HepG2 (cell line): ENCODE data around the gene ANKRD40. TPM values are rescaled to one million over a fixed set of nuclear protein-coding genes. Genes with fewer than 3 reads are reported as not detected.

Experiments used
- ATAC-seq: fragments of 200-7000 bp; cut with Tn5 transposase; 3 replicates; pipeline ENCODE4 v1.9.1; 2020; ENCODE audit warnings: mild to moderate bottlenecking, moderate library complexity
- BruUV-seq: library from RNA; stranded (reverse); fragments of 400-500 nt; replicated peaks from 2 replicates; lab custom pipeline; 2021; lab: Mats Ljungman, UMichigan
- CTCF ChIA-PET: fragments of 300-600 bp; formaldehyde crosslinking; extraction: SDS; loops from one replicate; lab custom pipeline; 2021; ENCODE audit warnings: low total read pairs, inconsistent platforms, low intra/inter-chr PET ratio; lab: Yijun Ruan, JAX
- POLR2A ChIA-PET: fragments of 350-600 bp; sonication (Branson Sonifier 250); formaldehyde crosslinking; loops from one replicate; lab custom pipeline; 2020; ENCODE audit warnings: antibody characterized with exemption, inconsistent platforms; lab: Yijun Ruan, JAX
- DNase-seq: peaks from one replicate; pipeline ENCODE4 v3.0.0-alpha.2; 2015; ENCODE audit warnings: low spot score
- FAIRE-seq: peaks from 3 replicates; lab custom pipeline; 2011; peaks lifted over from hg19 to GRCh38; lab: Jason Lieb, UNC
- H2AFZ ChIP-seq: one replicate; pipeline ENCODE4 v1.6.1; 2011; ENCODE audit warnings: low read length, inconsistent platforms
- H3K27ac ChIP-seq: fragments of 300-600 bp; 3 replicates; pipeline ENCODE4 v1.8.0; 2011; ENCODE audit warnings: mixed run types, mild to moderate bottlenecking, mixed read lengths, low read length, inconsistent platforms; ENCODE audit not compliant: insufficient read depth; ENCODE audit errors: extremely low read length
- H3K27me3 ChIP-seq, 2 experiments: fragments of 200-600 bp in 1 of 2; 2 replicates in 1 of 2; 3 replicates in 1 of 2; pipeline versions ENCODE4 v1.6.0 to v1.8.0; 2011; ENCODE audit warnings: low read length in 2 of 2, mild to moderate bottlenecking in 2 of 2, moderate library complexity in 2 of 2, inconsistent platforms in 1 of 2; ENCODE audit not compliant: insufficient read depth in 2 of 2, control insufficient read depth in 1 of 2
- H3K36me3 ChIP-seq, 2 experiments: fragments of 200-600 bp in 1 of 2; replicated peaks in 1 of 2; 2 replicates in 1 of 2; 3 replicates in 1 of 2; pipeline versions ENCODE4 v1.5.1 to v1.8.0; 2011; ENCODE audit warnings: low read length in 2 of 2, inconsistent platforms in 1 of 2; ENCODE audit not compliant: insufficient read depth in 2 of 2, control insufficient read depth in 1 of 2
- H3K4me1 ChIP-seq: 2 replicates; pipeline ENCODE4 v1.5.1; 2012; ENCODE audit warnings: low read length, inconsistent platforms; ENCODE audit not compliant: insufficient read depth
- H3K4me2 ChIP-seq: 2 replicates; pipeline ENCODE4 v1.6.0; 2011; ENCODE audit warnings: low read depth, low read length, inconsistent platforms
- H3K4me3 ChIP-seq, 3 experiments: fragments of 200-600 bp in 1 of 3; sonication (generic), shearing (Covaris generic) in 1 of 3; replicated peaks in 1 of 3; 2 replicates each; pipeline ENCODE4 v1.5.1; 2011 to 2016; ENCODE audit warnings: low read length in 3 of 3, inconsistent platforms in 2 of 3, low read depth in 2 of 3, mild to moderate bottlenecking in 2 of 3, control low read depth in 1 of 3, mixed read lengths in 1 of 3; ENCODE audit not compliant: insufficient read depth in 1 of 3
- H3K79me2 ChIP-seq: one replicate; pipeline ENCODE4 v1.6.1; 2011; ENCODE audit warnings: low read length, inconsistent platforms; ENCODE audit not compliant: insufficient read depth
- H3K9ac ChIP-seq: 2 replicates; pipeline ENCODE4 v1.6.0; 2011; ENCODE audit warnings: mild to moderate bottlenecking, low read depth, low read length, inconsistent platforms; ENCODE audit not compliant: insufficient read depth
- H3K9me3 ChIP-seq: 2 replicates; pipeline ENCODE4 v1.5.1; 2012; ENCODE audit warnings: mild to moderate bottlenecking, low read length
- H4K20me1 ChIP-seq: 2 replicates; pipeline ENCODE4 v1.6.0; 2011; ENCODE audit warnings: inconsistent platforms, mild to moderate bottlenecking, low read length, moderate library complexity; ENCODE audit not compliant: insufficient read depth
- AKAP8 ChIP-seq: sonication (generic); formaldehyde crosslinking; IDR thresholded peaks from 2 replicates; pipeline ENCODE4 v1.5.1; 2020; ENCODE audit warnings: mild to moderate bottlenecking, missing genetic modification reagents
- HOXA3 ChIP-seq: sonication (generic); formaldehyde crosslinking; IDR thresholded peaks from 2 replicates; pipeline ENCODE4 v1.5.0; 2020; ENCODE audit warnings: missing genetic modification reagents
- KDM5A ChIP-seq: fragments of 200-600 bp; sonication (generic); IDR thresholded peaks from 2 replicates; pipeline ENCODE4 v1.7.0; 2018; ENCODE audit warnings: antibody characterized with exemption, mild to moderate bottlenecking, low read length, borderline replicate concordance
- KLF11 ChIP-seq: IDR thresholded peaks from 2 replicates; pipeline ENCODE4 v1.6.1; 2016; ENCODE audit warnings: missing compliant biosample characterization
- NONO ChIP-seq, 2 experiments: fragments of 450-650 bp in 1 of 2; sonication (generic) in 1 of 2; formaldehyde crosslinking in 1 of 2; IDR thresholded peaks in 1 of 2; conservative IDR thresholded peaks in 1 of 2; 2 replicates each; pipeline versions ENCODE4 v1.6.1 to v1.8.0; 2017 to 2022; ENCODE audit warnings: mild to moderate bottlenecking in 1 of 2, missing genetic modification reagents in 1 of 2, moderate library complexity in 1 of 2
- PRDM4 ChIP-seq: sonication (generic); formaldehyde crosslinking; IDR thresholded peaks from 2 replicates; pipeline ENCODE4 v1.9.0; 2021; ENCODE audit warnings: missing genetic modification reagents, borderline replicate concordance
- PTBP1 ChIP-seq: fragments of 200-400 bp; formaldehyde crosslinking; IDR thresholded peaks from 2 replicates; pipeline ENCODE4 v1.6.1; 2018; ENCODE audit warnings: low read length, low read depth; ENCODE audit not compliant: poor library complexity, severe bottlenecking
- RAD21 ChIP-seq: fragments of 450-650 bp; formaldehyde crosslinking; IDR thresholded peaks from 2 replicates; pipeline ENCODE4 v1.5.0; 2020; ENCODE audit warnings: mild to moderate bottlenecking
- SOX13 ChIP-seq, 3 experiments: fragments of 450-650 bp in 1 of 3; sonication (generic) in 1 of 3; formaldehyde crosslinking in 1 of 3; IDR thresholded peaks in 2 of 3; conservative IDR thresholded peaks in 1 of 3; 2 replicates each; pipeline versions ENCODE4 v1.5.0 to v1.6.1; 2016 to 2020; ENCODE audit warnings: antibody characterized with exemption in 1 of 3, mild to moderate bottlenecking in 1 of 3, missing compliant biosample characterization in 1 of 3, missing genetic modification reagents in 1 of 3, moderate library complexity in 1 of 3
- SPEN ChIP-seq: sonication (generic); formaldehyde crosslinking; IDR thresholded peaks from 2 replicates; pipeline ENCODE4 v1.5.1; 2020; ENCODE audit warnings: low read depth, mild to moderate bottlenecking, missing genetic modification reagents
- TFDP1 ChIP-seq: IDR thresholded peaks from 2 replicates; pipeline ENCODE4 v1.6.1; 2016; ENCODE audit warnings: missing compliant biosample characterization, missing genetic modification reagents, borderline replicate concordance
- ZBTB33 ChIP-seq: sonication (generic); formaldehyde crosslinking; IDR thresholded peaks from 2 replicates; pipeline ENCODE4 v1.4.0; 2020; ENCODE audit warnings: missing genetic modification reagents
- ZBTB44 ChIP-seq: sonication (generic); formaldehyde crosslinking; IDR thresholded peaks from 2 replicates; pipeline ENCODE4 v1.4.0; 2020; ENCODE audit warnings: missing genetic modification reagents
- ZFP36L1 ChIP-seq: sonication (generic); formaldehyde crosslinking; IDR thresholded peaks from 2 replicates; pipeline ENCODE4 v1.8.0; 2022; ENCODE audit warnings: mild to moderate bottlenecking, missing genetic modification reagents, moderate library complexity
- ZNF572 ChIP-seq: sonication (generic); formaldehyde crosslinking; IDR thresholded peaks from 2 replicates; pipeline ENCODE4 v1.5.1; 2020; ENCODE audit warnings: mild to moderate bottlenecking, missing genetic modification reagents
- ZNF775 ChIP-seq: sonication (generic); formaldehyde crosslinking; IDR thresholded peaks from 2 replicates; pipeline ENCODE4 v1.4.0; 2020; ENCODE audit warnings: missing genetic modification reagents, mild to moderate bottlenecking, moderate library complexity, borderline replicate concordance
- ZNF777 ChIP-seq: sonication (generic); formaldehyde crosslinking; IDR thresholded peaks from 2 replicates; pipeline ENCODE4 v1.4.0; 2020; ENCODE audit warnings: missing genetic modification reagents
- WGBS: methylation state at CpG from one replicate; pipeline ENCODE4 v1.1.6; 2017; ENCODE audit warnings: low lambda C conversion rate; 5-methylcytosine and 5-hydroxymethylcytosine counted together
- in situ Hi-C: cut with HindIII; loops from 2 replicates; pipeline ENCODE4 v1.10.0; 2017; ENCODE audit warnings: low pct_unique_long_range_greater_than_20kb; ENCODE audit not compliant: extremely low pct_ligation_motif_present
- intact Hi-C: fragments of 100-400 bp; cut with micrococcal nuclease; formaldehyde crosslinking; loops from one replicate; pipeline ENCODE4 v1.10.0; 2022; ENCODE audit not compliant: unreplicated experiment
- polyA plus RNA-seq, 8 experiments: library from polyadenylated mRNA; depleted of rRNA in 3 of 8; stranded (reverse) in 7 of 8; unstranded in 1 of 8; fragments of >200 nt; fragmentation: Illumina TruSeq in 4 of 8; extraction: Trizol in 4 of 8; gene quantifications; 2 replicates each; pipeline versions ENCODE4 v1.2.1 to v1.2.3, GENCODE V29; 2011 to 2016; ENCODE audit warnings: low read depth in 4 of 8, missing spikeins in 1 of 8, mixed read lengths in 1 of 8; ENCODE audit not compliant: insufficient read depth in 1 of 8
- total RNA-seq, 5 experiments: library from RNA; depleted of rRNA; stranded (reverse); fragments of >200 nt; fragmentation: Illumina TruSeq; extraction: Trizol; gene quantifications; 2 replicates each; pipeline ENCODE4 v1.2.3, GENCODE V29; 2016; ENCODE audit warnings: low read depth in 1 of 5

Gene ANKRD40
- total and polyA plus RNA-seq, 2 of the 13 experiments (the other 11 are each of a cell fraction or from before 2014, with no cell fraction given) = 35.0 to 46.4 TPM

- in situ Hi-C loops (no loop called here), intact Hi-C loops (no loop called here)
- Histone ChIP-seq H3K79me2 (no peaks in the 10 kb centered on the region), H3K36me3 (no peaks in the 10 kb centered on the region), H3K9ac (no peak overlapping the region), H3K4me2 (no peak overlapping the region), H3K4me1 (peaks cover 71% of the 10 kb centered on the region), H3K9me3 (no peaks in the 10 kb centered on the region), H3K27me3 (no peaks in the 10 kb centered on the region), H2AFZ (no peak overlapping the region), H3K4me3 (no peak overlapping the region), H3K27ac (no peak overlapping the region), H4K20me1 (no peaks in the 10 kb centered on the region)
- POLR2A ChIA-PET = interaction anchor here (3.8 to 4.6 kb wide), 5 partner anchors 12 to 34 kb away, joined by 22 to 140 read pairs (median 87); partner anchors contain the start of gene ABCC3
- DNase-seq (no peak), FAIRE-seq (no peak), ATAC-seq (no peak)
- no TSS peak for BruUV-seq
- WGBS = 89% methylated on average over 7 of the region's 10 CpGs
- CTCF ChIA-PET = no interaction called here
- TF ChIP-seq ZBTB44 (CRISPR knock-in tag) (no peak), SPEN (CRISPR knock-in tag) (no peak), NONO (IDR thresholded peaks at IDR 0.05) (no peak), NONO (CRISPR knock-in tag; conservative IDR thresholded peaks at IDR 0.05) (no peak), ZBTB33 (CRISPR knock-in tag) (0 out of 2 replicates have a peak, but pooled peaks have one; percentile 9), ZFP36L1 (CRISPR knock-in tag) (no peak), TFDP1 (CRISPR knock-in tag) (no peak), HOXA3 (CRISPR knock-in tag) (no peak), ZNF572 (CRISPR knock-in tag) (no peak), PRDM4 (CRISPR knock-in tag) (no peak), AKAP8 (CRISPR knock-in tag) (no peak), KLF11 (CRISPR knock-in tag) (no peak), KDM5A (no peak), RAD21 (CRISPR knock-in tag) (0 out of 2 replicates have a peak, but pooled peaks have one; percentile 27), SOX13 (IDR thresholded peaks at IDR 0.05) (no peak), SOX13 (CRISPR knock-in tag; conservative IDR thresholded peaks at IDR 0.05 in 1 of 2, IDR thresholded peaks at IDR 0.05 in 1 of 2) (no peak), ZNF775 (no peak), PTBP1 (no peak), ZNF777 (CRISPR knock-in tag) (no peak)
Measured at GRCh38 chr17:50659179-50659578, 48.5 kb downstream of the ANKRD40 start.
